ENCODE results near the gene NPC2.

NPC2 gene

DNA sequence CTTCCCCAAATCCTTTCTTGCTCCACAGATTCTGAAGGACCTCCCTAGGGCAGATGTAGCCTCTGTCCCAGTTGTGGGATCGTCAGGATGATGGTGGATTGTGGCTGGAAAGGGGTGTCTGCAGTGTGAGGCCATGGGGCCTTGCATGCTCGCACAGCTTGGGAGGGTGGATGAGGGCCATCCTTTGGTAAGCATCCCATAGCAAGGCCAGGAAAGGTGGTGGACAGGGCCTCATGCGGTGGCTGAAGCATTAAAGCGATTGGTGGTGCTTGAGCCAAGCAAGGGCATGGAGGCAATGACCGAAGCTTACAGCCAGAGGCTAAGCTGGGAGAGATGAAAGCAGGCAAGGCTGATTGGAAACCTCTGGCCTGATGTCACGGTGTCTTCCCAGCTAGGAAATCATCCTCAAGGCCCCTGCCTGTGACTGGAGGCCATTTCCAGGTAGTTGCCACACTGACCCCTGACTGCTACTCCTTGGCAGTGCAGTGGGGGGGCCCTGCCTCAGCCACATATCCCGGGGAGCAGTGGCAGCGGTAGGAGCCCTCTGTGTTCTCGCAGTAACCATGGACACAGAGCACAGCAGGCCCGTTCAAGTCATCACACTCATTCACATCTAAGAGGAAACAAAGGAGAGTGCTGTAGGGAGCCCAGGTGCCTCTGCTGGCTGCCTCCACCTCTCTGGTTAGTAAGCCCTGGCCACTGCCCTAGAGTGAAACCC lies 7.5 kb upstream of the NPC2 start:
- peak overlapping the region; percentile 47 for H3K9ac ChIP-seq (ENCODE audit: low read length)
- H3K9me3 ChIP-seq (ENCODE audit: control insufficient read depth, low read depth, low read length) = no peaks in the 10 kb centered on the region
- no peaks in the 10 kb centered on the region for H3K27me3 ChIP-seq (ENCODE audit: control insufficient read depth, insufficient read depth, low read length)
- H3K4me3 ChIP-seq (ENCODE audit: low read length) = no peak overlapping the region
- H3K36me3 ChIP-seq (ENCODE audit: control insufficient read depth, low read depth, low read length) = peaks cover 4% of the 10 kb centered on the region
- H3K27ac ChIP-seq (ENCODE audit: low read length) = peak overlapping the region; percentile 66
- H3K4me1 ChIP-seq (ENCODE audit: control insufficient read depth, low read depth, low read length) = peaks cover 20% of the 10 kb centered on the region

DNA sequence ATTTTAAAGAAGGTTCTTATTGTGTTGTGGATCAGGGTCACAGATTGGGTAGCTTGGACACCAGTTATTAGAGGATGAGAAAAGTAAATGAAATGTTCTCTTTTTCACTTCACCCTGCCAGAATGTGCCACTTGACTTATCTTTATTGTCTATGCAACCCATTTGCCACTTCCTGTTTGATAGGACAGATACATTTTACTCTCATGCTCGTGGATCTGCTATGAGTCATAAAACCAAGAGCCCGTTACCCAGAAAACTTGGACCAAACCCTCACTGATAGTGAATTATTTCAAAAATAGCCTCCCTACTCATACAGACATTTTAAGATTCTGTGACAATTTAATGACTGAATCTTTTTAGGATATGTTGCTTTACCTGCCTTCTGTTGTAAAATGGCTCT lies 2.3 kb upstream of the NPC2 start:
- no peaks in the 10 kb centered on the region for H3K9me3 ChIP-seq (ENCODE audit: control insufficient read depth, low read depth, low read length)
- H3K36me3 ChIP-seq (ENCODE audit: control insufficient read depth, low read depth, low read length) = peaks cover 4% of the 10 kb centered on the region
- H3K4me1 ChIP-seq (ENCODE audit: control insufficient read depth, low read depth, low read length) = peaks cover 13% of the 10 kb centered on the region
- H3K27me3 ChIP-seq (ENCODE audit: control insufficient read depth, insufficient read depth, low read length) = no peaks in the 10 kb centered on the region
- H3K27ac ChIP-seq (ENCODE audit: low read length) = no peak overlapping the region
- H3K4me3 ChIP-seq (ENCODE audit: low read length) = no peak overlapping the region
- no peak overlapping the region for H3K9ac ChIP-seq (ENCODE audit: low read length)

DNA sequence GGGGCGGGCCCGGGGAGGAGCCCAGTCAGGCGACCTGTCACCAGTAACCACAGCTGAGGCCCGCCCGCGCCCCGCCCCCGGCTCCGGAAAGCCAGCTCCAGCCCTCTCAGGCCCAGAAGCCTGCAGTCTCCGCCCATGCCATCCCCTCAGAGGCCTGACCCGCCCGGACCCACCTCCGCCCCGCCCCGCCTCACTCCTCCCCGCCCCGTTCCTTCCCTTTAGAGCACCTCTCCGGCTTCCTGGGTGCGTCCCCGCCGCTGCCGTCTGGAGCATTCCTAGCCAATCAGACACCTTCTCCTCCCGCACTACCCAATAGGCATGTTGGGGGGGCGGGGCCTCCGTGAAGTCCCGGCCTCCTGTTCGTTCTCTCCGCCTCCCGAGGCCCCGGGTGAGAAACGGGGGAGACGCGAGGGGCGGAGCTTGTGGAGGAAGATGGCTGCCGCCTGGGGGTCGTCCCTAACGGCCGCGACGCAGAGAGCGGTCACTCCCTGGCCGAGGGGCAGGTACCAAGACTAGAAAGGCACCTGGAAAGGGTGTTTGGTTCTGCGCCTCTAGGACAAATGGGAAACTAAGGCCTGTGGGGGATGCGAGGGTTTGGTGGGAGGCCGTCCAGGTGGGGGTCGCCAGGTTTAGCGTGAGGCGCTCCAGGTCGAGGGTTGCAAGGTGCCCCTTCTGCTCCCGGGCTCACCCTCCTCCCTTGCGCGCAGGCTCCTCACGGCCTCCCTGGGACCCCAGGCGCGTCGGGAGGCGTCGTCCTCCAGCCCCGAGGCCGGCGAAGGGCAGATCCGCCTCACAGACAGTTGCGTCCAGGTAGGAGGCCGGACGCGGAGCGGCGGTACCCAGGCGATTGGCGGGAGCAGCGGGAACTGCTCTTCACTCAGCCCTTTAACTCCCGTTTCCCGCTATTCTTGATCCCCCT lies 497 bp upstream of the NPC2 start, which contains the start of gene ISCA2:
Gene ISCA2 (plus strand): TSS at position 423 of the 919 bp plus-strand sequence. CDS start 10 bp downstream, at position 433.
- H3K9ac ChIP-seq (ENCODE audit: low read length) = peak within 1 kb of the TSS; percentile 87
- no peaks in the 10 kb centered on the region for H3K27me3 ChIP-seq (ENCODE audit: control insufficient read depth, insufficient read depth, low read length)
- H3K36me3 ChIP-seq (ENCODE audit: control insufficient read depth, low read depth, low read length) = peaks cover 4% of the 10 kb centered on the region
- H3K9me3 ChIP-seq (ENCODE audit: control insufficient read depth, low read depth, low read length) = no peaks in the 10 kb centered on the region
- peak within 1 kb of the TSS; percentile 97 for H3K4me3 ChIP-seq (ENCODE audit: low read length)
- peak within 1 kb of the TSS; percentile 43 for H3K27ac ChIP-seq (ENCODE audit: low read length)
- H3K4me1 ChIP-seq (ENCODE audit: control insufficient read depth, low read depth, low read length) = peaks cover 11% of the 10 kb centered on the region

DNA sequence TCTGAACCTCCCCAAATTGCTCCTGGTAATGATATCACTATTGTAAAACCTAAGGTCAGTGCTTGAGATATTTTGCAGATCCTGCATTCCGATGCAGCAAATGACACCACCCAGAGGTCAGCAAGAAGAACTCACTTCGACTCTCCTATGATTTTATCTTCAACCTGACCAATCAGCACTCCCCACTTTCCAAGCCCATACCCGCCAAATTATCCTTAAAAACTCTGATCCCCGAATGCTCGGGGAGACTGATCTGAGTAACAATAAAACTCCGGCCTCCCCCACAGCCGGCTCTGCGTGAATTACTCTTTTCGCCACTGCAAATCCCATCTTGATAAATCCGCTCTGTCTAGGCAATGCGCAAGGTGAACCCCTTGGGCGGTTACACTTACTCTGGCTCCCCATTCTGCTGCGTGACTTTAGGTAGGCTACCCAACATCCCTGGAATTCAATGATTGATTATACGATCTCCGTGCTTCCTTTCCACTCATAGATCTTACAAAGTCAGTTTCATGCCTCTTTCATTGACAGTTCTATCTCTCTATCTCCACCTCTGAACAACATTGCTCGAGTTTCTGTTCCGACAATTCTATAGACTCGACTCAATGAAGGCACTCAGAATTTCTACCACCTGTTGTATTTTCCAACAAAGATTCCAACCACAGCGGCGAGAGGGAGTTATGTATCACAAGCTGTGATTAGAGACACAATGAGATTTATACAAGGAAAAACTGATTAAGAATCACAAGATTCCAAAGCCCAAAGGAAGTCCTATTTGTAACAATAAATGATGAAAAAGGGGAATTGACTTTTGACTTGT lies 939 bp downstream of the NPC2 start:
- Histone ChIP-seq H3K27me3 (ENCODE audit: control insufficient read depth, insufficient read depth, low read length) (no peaks in the 10 kb centered on the region), H3K9ac (ENCODE audit: low read length) (peak overlapping the region; percentile 73), H3K9me3 (ENCODE audit: control insufficient read depth, low read depth, low read length) (no peaks in the 10 kb centered on the region), H3K4me1 (ENCODE audit: control insufficient read depth, low read depth, low read length) (peaks cover 17% of the 10 kb centered on the region), H3K36me3 (ENCODE audit: control insufficient read depth, low read depth, low read length) (peaks cover 4% of the 10 kb centered on the region), H3K27ac (ENCODE audit: low read length) (no peak overlapping the region), H3K4me3 (ENCODE audit: low read length) (peak overlapping the region; percentile 75)

DNA sequence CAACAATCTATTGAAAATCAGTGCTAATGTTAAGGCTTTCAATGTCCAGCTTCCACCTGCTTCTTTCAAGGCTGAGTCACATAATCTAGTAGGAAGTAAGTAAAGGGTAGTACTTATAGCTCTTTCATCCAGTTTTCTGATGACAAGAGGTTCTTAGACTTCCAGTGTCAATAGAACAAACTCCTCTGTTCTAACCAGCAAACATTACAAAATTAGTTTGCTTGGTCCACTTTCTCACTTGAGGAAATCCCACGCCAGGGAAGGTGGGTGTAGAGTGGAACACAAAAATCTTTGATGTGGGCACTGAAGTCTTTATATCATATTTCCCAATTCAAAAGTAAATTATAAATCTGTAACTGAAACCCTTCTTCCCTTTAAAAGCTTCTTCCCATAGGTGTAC lies 2.6 kb downstream of the NPC2 start:
- no peak overlapping the region for H3K9ac ChIP-seq (ENCODE audit: low read length)
- no peaks in the 10 kb centered on the region for H3K9me3 ChIP-seq (ENCODE audit: control insufficient read depth, low read depth, low read length)
- peaks cover 6% of the 10 kb centered on the region for H3K36me3 ChIP-seq (ENCODE audit: control insufficient read depth, low read depth, low read length)
- H3K4me1 ChIP-seq (ENCODE audit: control insufficient read depth, low read depth, low read length) = peaks cover 17% of the 10 kb centered on the region
- H3K4me3 ChIP-seq (ENCODE audit: low read length) = no peak overlapping the region
- no peak overlapping the region for H3K27ac ChIP-seq (ENCODE audit: low read length)
- no peaks in the 10 kb centered on the region for H3K27me3 ChIP-seq (ENCODE audit: control insufficient read depth, insufficient read depth, low read length)

DNA sequence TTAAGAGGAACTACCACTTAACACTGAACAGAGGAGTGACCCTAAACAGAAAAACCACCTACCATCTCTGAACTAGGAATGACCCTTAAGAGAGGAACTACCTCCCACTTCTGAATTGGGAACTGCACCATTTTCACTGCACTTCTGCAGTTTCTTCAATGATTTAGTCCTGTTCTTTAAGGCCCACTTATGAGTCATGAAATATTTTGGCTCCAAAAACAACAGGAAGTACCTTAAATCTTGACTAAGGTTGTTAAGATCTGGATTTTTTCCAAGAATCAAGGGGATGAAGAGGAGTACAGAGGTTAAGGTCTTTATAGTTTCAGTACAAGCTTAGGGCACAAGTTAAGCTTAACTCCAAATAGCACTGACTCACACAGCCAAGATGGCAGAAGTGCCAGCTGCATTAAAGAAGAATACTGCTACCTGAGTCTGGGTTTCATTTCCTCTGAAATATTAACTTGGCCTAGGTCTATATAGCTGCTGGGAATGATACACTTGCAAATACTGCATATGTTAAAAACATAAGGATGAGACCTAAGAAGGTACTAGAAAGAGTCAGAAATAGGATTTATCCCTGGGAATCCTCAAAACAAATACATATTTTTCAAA lies 4.2 kb downstream of the NPC2 start:
- Histone ChIP-seq H3K27me3 (ENCODE audit: control insufficient read depth, insufficient read depth, low read length) (no peaks in the 10 kb centered on the region), H3K4me3 (ENCODE audit: low read length) (no peak overlapping the region), H3K9me3 (ENCODE audit: control insufficient read depth, low read depth, low read length) (no peaks in the 10 kb centered on the region), H3K4me1 (ENCODE audit: control insufficient read depth, low read depth, low read length) (peaks cover 12% of the 10 kb centered on the region), H3K36me3 (ENCODE audit: control insufficient read depth, low read depth, low read length) (peaks cover 15% of the 10 kb centered on the region), H3K9ac (ENCODE audit: low read length) (no peak overlapping the region), H3K27ac (ENCODE audit: low read length) (no peak overlapping the region)

DNA sequence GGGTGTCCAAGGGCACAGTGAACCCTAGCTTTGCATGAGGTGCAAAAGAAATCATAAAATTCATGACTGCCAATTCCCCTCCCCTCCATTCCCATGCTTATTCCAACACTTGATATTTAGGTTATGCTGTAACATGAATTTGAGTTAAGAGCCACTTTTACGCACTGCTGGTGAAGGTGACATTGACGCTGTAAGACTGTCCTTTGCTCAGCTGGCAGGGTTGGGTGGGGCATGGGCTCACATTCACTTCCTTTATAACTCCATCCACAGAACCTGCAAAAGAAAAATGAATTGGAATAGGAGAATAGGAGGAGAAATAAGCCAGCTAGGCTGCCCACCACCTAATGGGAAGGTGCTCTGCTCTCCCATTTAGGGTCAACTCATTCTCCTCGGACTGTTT lies 6.9 kb downstream of the NPC2 start:
- peaks cover 42% of the 10 kb centered on the region for H3K36me3 ChIP-seq (ENCODE audit: control insufficient read depth, low read depth, low read length)

DNA sequence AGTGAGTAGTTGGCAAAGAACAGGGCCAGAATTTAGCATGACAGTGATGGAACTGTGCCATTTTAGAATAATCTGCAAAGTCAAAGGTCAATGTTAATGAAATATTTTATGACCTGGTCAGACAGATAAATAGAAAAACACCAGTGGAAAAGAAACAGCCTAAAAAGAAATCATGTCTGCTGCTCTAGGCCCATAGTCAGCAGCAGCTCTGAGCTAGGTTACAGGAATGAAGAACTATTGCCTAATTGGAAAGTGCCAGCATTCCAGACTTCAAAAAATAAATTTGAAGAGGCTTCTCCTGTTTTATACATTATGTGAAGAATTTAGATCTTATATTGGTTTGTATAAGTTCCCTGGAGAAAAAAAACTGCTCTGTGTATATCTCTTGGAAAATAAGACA lies 9.8 kb downstream of the NPC2 start:
- H3K27ac ChIP-seq (ENCODE audit: low read length) = no peak overlapping the region
- no peak overlapping the region for H3K4me3 ChIP-seq (ENCODE audit: low read length)
- H3K4me1 ChIP-seq (ENCODE audit: control insufficient read depth, low read depth, low read length) = peaks cover 7% of the 10 kb centered on the region
- H3K36me3 ChIP-seq (ENCODE audit: control insufficient read depth, low read depth, low read length) = peaks cover 59% of the 10 kb centered on the region
- H3K27me3 ChIP-seq (ENCODE audit: control insufficient read depth, insufficient read depth, low read length) = no peaks in the 10 kb centered on the region
- no peak overlapping the region for H3K9ac ChIP-seq (ENCODE audit: low read length)
- no peaks in the 10 kb centered on the region for H3K9me3 ChIP-seq (ENCODE audit: control insufficient read depth, low read depth, low read length)

More for the DNA sequence above, 6.9 kb downstream of the NPC2 start:
- Histone ChIP-seq H3K27me3 (ENCODE audit: control insufficient read depth, insufficient read depth, low read length) (no peaks in the 10 kb centered on the region), H3K27ac (ENCODE audit: low read length) (no peak overlapping the region), H3K4me1 (ENCODE audit: control insufficient read depth, low read depth, low read length) (peaks cover 7% of the 10 kb centered on the region), H3K4me3 (ENCODE audit: low read length) (no peak overlapping the region), H3K9me3 (ENCODE audit: control insufficient read depth, low read depth, low read length) (no peaks in the 10 kb centered on the region), H3K9ac (ENCODE audit: low read length) (no peak overlapping the region)

DNA sequence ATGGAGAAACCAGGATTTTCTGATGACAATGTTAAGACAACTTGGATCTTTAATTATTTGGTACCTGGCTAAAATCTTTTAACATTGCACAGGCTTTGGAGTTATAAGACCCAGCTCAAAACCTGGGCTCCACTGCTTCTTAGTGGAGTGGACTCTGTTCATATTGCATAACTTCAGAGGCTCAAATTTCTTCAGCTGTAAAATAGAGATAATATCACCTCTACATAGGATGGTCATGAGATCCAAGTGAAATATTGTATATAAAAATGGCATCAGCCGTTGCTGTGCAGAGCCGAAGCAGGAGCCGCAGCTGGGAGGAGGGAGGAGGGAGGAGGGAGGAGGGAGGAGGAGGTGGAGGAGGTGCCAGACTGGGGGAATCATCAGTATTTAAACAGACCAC lies 10.5 kb downstream of the NPC2 start:
- no peak overlapping the region for H3K27ac ChIP-seq (ENCODE audit: low read length)
- no peaks in the 10 kb centered on the region for H3K27me3 ChIP-seq (ENCODE audit: control insufficient read depth, insufficient read depth, low read length)
- no peak overlapping the region for H3K4me3 ChIP-seq (ENCODE audit: low read length)
- H3K9me3 ChIP-seq (ENCODE audit: control insufficient read depth, low read depth, low read length) = no peaks in the 10 kb centered on the region
- H3K9ac ChIP-seq (ENCODE audit: low read length) = no peak overlapping the region
- peaks cover 2% of the 10 kb centered on the region for H3K4me1 ChIP-seq (ENCODE audit: control insufficient read depth, low read depth, low read length)
- H3K36me3 ChIP-seq (ENCODE audit: control insufficient read depth, low read depth, low read length) = peaks cover 59% of the 10 kb centered on the region

DNA sequence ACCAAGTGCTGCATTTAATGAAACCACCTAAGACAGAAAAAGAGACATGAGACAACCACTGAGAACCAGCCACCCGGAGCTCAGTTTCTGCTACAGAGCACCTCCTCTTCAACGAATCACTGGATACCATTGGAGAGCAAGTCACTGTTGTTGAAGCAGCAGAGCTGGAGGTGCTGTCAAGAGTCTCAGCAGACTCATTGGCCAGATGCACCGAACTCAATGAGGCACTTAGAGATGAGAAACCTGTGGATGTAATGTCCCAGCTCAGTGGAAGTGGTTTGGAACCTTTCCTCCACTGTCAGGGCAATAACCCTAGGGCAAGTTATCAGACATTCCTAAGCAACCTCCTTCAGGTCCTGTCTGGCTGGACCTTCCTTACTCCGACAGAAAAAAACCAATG lies 13.1 kb downstream of the NPC2 start:
- Histone ChIP-seq H3K4me3 (ENCODE audit: low read length) (no peak overlapping the region), H3K9ac (ENCODE audit: low read length) (no peak overlapping the region), H3K36me3 (ENCODE audit: control insufficient read depth, low read depth, low read length) (peaks cover 57% of the 10 kb centered on the region), H3K4me1 (ENCODE audit: control insufficient read depth, low read depth, low read length) (no peaks in the 10 kb centered on the region), H3K27me3 (ENCODE audit: control insufficient read depth, insufficient read depth, low read length) (no peaks in the 10 kb centered on the region), H3K27ac (ENCODE audit: low read length) (no peak overlapping the region), H3K9me3 (ENCODE audit: control insufficient read depth, low read depth, low read length) (no peaks in the 10 kb centered on the region)

Measured in iPS-18a (cell line).